LNCaP clone FGC (cell line): ENCODE results near the gene MYCT1.

ENCODE experiments used
- DNase-seq: peaks from one replicate; pipeline ENCODE4 v3.0.0-alpha.2; 2011; ENCODE audit warnings: low read depth
- H3K4me3 ChIP-seq: 2 replicates; pipeline ENCODE4 v1.5.1; 2011; ENCODE audit warnings: mild to moderate bottlenecking, low read depth, low read length, control low read depth
- CTCF ChIP-seq: IDR thresholded peaks from 2 replicates; pipeline ENCODE4 v1.5.1; 2012; ENCODE audit warnings: mild to moderate bottlenecking; ENCODE audit not compliant: control insufficient read depth, insufficient read depth; ENCODE audit errors: extremely low read depth

The MYCT1 gene

GRCh38 chr6:152736687-152737273 lies 39.1 kb downstream of the MYCT1 start:
- no peak for TF ChIP-seq CTCF
- H3K4me3 ChIP-seq: no peak overlapping the region
- DNase-seq: no peak

GRCh38 chr6:152745509-152746171 lies 47.9 kb downstream of the MYCT1 start:
- H3K4me3 ChIP-seq: no peak overlapping the region

GRCh38 chr6:152746172-152746553 lies 48.5 kb downstream of the MYCT1 start:
- no peak for TF ChIP-seq CTCF
- DNase-seq: no peak
- no peak overlapping the region for H3K4me3 ChIP-seq

More at GRCh38 chr6:152745509-152746171, 47.9 kb downstream of the MYCT1 start:
- no peak for DNase-seq
- TF ChIP-seq CTCF: no peak

- no peak overlapping the region for H3K4me3 ChIP-seq
- no peak for DNase-seq
- 0 out of 2 replicates have a peak, but pooled peaks have one; percentile 10 for TF ChIP-seq CTCF
These were observed 51.1 kb downstream of the MYCT1 start for GRCh38 chr6:152748843-152749242.

- no peak for TF ChIP-seq CTCF
- DNase-seq: no peak
These were observed 51.6 kb downstream of the MYCT1 start for GRCh38 chr6:152749336-152749735.

GRCh38 chr6:152750694-152751093 lies 53.0 kb downstream of the MYCT1 start, which contains the start of gene VIP:
Gene VIP (plus strand): TSS chr6:152750797. CDS start chr6:152752178, 1,381 bp downstream.
- TF ChIP-seq CTCF: no peak
- DNase-seq: no peak
- H3K4me3 ChIP-seq: no peak within 1 kb of the TSS

More at GRCh38 chr6:152749336-152749735, 51.6 kb downstream of the MYCT1 start:
- no peak overlapping the region for H3K4me3 ChIP-seq
